GM13976 (cell line): ENCODE results near the gene ITPR2.

Experiments used
- DNase-seq: peaks from one replicate; pipeline ENCODE4 v3.0.0; 2012; ENCODE audit warnings: low spot score
- CTCF ChIP-seq: IDR thresholded peaks from 2 replicates; pipeline ENCODE4 v1.5.1; 2012; ENCODE audit warnings: borderline replicate concordance, mild to moderate bottlenecking; ENCODE audit not compliant: insufficient read depth; ENCODE audit errors: extremely low read depth, missing control alignments, control extremely low read depth
- in situ Hi-C: fragments of 300-500 bp; cut with MboI; formaldehyde crosslinking; loops from one replicate; pipeline ENCODE4 v1.12.0; 2022; ENCODE audit warnings: low sequenced_read_pairs, mixed read lengths, inconsistent platforms; ENCODE audit not compliant: unreplicated experiment

ITPR2 gene

GRCh38 chr12:26372866-26373265, 460.1 kb downstream of the ITPR2 start:
- DNase-seq: no peak
- in situ Hi-C loops: no loop called here
- no peak for TF ChIP-seq CTCF

GRCh38 chr12:26370098-26370497, 462.9 kb downstream of the ITPR2 start:
- no peak for DNase-seq
- in situ Hi-C loops: no loop called here
- TF ChIP-seq CTCF: no peak

- in situ Hi-C loops: no loop called here
- no peak for TF ChIP-seq CTCF
- DNase-seq: no peak
These were observed 463.4 kb downstream of the ITPR2 start for GRCh38 chr12:26369588-26369987.

- in situ Hi-C loops: no loop called here
- TF ChIP-seq CTCF: no peak
- DNase-seq: no peak
These were observed 464.8 kb downstream of the ITPR2 start for GRCh38 chr12:26367991-26368730.

- DNase-seq: no peak
- in situ Hi-C loops: no loop called here
- TF ChIP-seq CTCF: no peak
These were observed 471.0 kb downstream of the ITPR2 start for GRCh38 chr12:26361964-26362363.

GRCh38 chr12:26360062-26360461, 472.9 kb downstream of the ITPR2 start:
- in situ Hi-C loops: no loop called here
- no peak for DNase-seq
- TF ChIP-seq CTCF: no peak
